ENCODE measurements around the gene LIPT1. TPM values are rescaled to one million over a fixed set of nuclear protein-coding genes. Genes with fewer than 3 reads are reported as not detected.
"Not testable (repeated sequence)": the region's sequence is repeated elsewhere in the genome, so short reads cannot be mapped to it uniquely, and the experiment has no call there.

The LIPT1 gene
- total RNA-seq, 1 donor from 2014 or later = 2.2 TPM

GRCh38 chr2:99184811-99185210 lies 30.0 kb downstream of the LIPT1 start:
- DNase-seq (ENCODE audit: low spot score) = no peak
- peaks cover 14% of the 10 kb centered on the region for H3K36me3 Mint-ChIP-seq (ENCODE audit: low read depth)
- no peaks in the 10 kb centered on the region for H3K9me3 Mint-ChIP-seq
- H3K4me3 Mint-ChIP-seq = no peak overlapping the region
- no peaks in the 10 kb centered on the region for H3K27me3 Mint-ChIP-seq (ENCODE audit: insufficient read depth)
- intact Hi-C loops (cut with micrococcal nuclease) = loop anchor here (10.0 kb wide), 1 partner anchor 1820 kb away; the partner anchor contains the start of gene RPL31
- peaks cover 27% of the 10 kb centered on the region for H3K4me1 Mint-ChIP-seq (ENCODE audit: low read depth)
- H3K27ac Mint-ChIP-seq = no peak overlapping the region

GRCh38 chr2:99187011-99187410 lies 32.2 kb downstream of the LIPT1 start:
- Mint-ChIP-seq H3K27ac (no peak overlapping the region), H3K4me3 (no peak overlapping the region), H3K4me1 (ENCODE audit: low read depth) (peaks cover 15% of the 10 kb centered on the region), H3K9me3 (no peaks in the 10 kb centered on the region), H3K27me3 (ENCODE audit: insufficient read depth) (no peaks in the 10 kb centered on the region), H3K36me3 (ENCODE audit: low read depth) (peaks cover 19% of the 10 kb centered on the region)
- no peak for DNase-seq (ENCODE audit: low spot score)
- intact Hi-C loops (cut with micrococcal nuclease) = loop anchor here (10.0 kb wide), 1 partner anchor 1818 kb away; the partner anchor contains the start of gene RPL31

DNA sequence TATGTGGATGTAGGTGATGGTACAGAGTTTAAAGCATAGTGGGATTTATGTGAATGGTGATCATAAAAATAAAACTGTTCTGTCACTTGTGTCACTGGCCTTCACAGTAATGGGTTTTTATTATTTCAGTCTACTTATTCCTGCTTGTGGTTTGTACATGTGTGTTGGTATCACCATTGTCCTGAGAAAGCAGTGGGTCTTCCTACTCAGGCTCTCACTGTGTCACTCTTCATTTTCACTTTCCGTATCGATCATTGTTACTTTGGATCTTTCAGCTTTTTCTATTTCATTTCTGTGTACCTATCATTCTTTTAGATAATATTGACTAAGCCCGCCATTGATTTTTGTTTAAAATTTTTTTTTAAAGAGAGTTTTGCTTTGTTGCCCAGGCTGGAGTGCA lies 33.6 kb downstream of the LIPT1 start:
- H3K27me3 Mint-ChIP-seq (ENCODE audit: insufficient read depth) = no peaks in the 10 kb centered on the region
- peaks cover 4% of the 10 kb centered on the region for H3K9me3 Mint-ChIP-seq
- DNase-seq (ENCODE audit: low spot score) = no peak
- H3K4me1 Mint-ChIP-seq (ENCODE audit: low read depth) = peaks cover 9% of the 10 kb centered on the region
- intact Hi-C loops (cut with micrococcal nuclease) = loop anchor here (10.0 kb wide), 1 partner anchor 1816 kb away; the partner anchor contains the start of gene RPL31
- no peak overlapping the region for H3K27ac Mint-ChIP-seq
- H3K4me3 Mint-ChIP-seq = no peak overlapping the region
- H3K36me3 Mint-ChIP-seq (ENCODE audit: low read depth) = peaks cover 30% of the 10 kb centered on the region

DNA sequence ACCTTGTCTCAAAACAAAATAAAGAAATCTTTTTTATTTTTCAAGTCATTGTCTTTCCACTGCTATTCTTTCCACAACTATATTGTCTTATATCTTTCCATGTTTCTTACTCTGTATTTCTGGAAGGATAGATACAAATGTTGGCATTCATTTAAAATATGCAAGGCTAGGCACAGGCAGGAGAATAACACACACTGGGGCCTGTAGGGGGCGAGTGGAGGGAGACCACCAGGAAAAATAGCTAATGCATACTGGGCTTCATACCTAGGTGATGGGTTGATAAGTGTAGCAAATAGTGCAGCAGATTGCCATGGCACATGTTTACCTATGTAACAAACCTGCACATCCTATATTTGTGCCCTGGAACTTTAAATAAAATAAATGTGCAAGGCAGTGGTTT lies 35.8 kb downstream of the LIPT1 start:
- H3K9me3 Mint-ChIP-seq = peaks cover 4% of the 10 kb centered on the region

GRCh38 chr2:99192364-99192763 lies 37.6 kb downstream of the LIPT1 start:
- peaks cover 43% of the 10 kb centered on the region for H3K36me3 Mint-ChIP-seq (ENCODE audit: low read depth)
- H3K9me3 Mint-ChIP-seq; DNase-seq (ENCODE audit: low spot score); intact Hi-C loops (cut with micrococcal nuclease); H3K27ac Mint-ChIP-seq; H3K4me3 Mint-ChIP-seq; H3K27me3 Mint-ChIP-seq (ENCODE audit: insufficient read depth); H3K4me1 Mint-ChIP-seq (ENCODE audit: low read depth): not testable (repeated sequence)

More for the DNA sequence above, 35.8 kb downstream of the LIPT1 start:
- Mint-ChIP-seq H3K27ac (no peak overlapping the region), H3K4me3 (no peak overlapping the region), H3K4me1 (ENCODE audit: low read depth) (peaks cover 9% of the 10 kb centered on the region), H3K36me3 (ENCODE audit: low read depth) (peaks cover 38% of the 10 kb centered on the region), H3K27me3 (ENCODE audit: insufficient read depth) (no peaks in the 10 kb centered on the region)
- intact Hi-C loops (cut with micrococcal nuclease) = no loop called here
- DNase-seq (ENCODE audit: low spot score) = no peak

GRCh38 chr2:99198103-99198841 lies 43.5 kb downstream of the LIPT1 start:
- Mint-ChIP-seq H3K27ac (no peak overlapping the region), H3K27me3 (ENCODE audit: insufficient read depth) (no peaks in the 10 kb centered on the region), H3K4me3 (no peak overlapping the region), H3K36me3 (ENCODE audit: low read depth) (peaks cover 19% of the 10 kb centered on the region), H3K4me1 (ENCODE audit: low read depth) (no peaks in the 10 kb centered on the region), H3K9me3 (no peaks in the 10 kb centered on the region)
- no peak for DNase-seq (ENCODE audit: low spot score)
- intact Hi-C loops (cut with micrococcal nuclease) = no loop called here

DNA sequence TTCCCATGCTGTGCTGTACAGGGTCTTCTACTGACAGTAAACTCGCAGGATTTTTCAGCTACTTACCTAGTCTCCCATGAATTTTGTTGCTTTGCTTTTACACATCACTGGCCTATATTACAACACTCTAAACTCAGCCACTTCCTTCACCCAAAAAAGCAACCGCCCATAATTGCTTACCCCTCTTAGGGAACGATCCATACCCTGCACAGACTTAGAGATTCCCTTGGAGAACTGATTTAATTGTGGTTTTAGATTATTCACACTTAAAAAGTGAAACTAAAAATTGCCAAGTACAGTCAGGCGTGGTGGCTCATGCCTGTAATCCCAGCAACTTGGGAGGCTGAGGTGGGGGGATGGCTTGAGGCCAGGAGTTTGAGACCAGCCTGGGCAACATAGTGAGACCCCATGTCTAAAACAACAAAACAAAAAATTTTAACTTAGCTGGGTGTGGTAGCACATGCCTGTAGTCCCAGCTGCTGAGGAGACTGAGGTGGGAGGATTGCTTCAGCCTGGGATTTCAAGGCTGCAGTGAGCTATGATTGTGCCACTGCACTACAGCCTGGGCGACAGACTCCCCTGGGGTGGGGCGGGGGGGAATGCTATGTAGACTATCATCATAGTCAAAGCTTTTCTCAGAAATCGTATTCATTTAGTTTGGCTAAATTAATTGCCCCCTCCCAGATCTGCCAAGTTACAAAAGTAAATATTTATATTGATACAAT lies 45.5 kb downstream of the LIPT1 start:
- no peak overlapping the region for H3K4me3 Mint-ChIP-seq
- no peaks in the 10 kb centered on the region for H3K9me3 Mint-ChIP-seq
- no peaks in the 10 kb centered on the region for H3K27me3 Mint-ChIP-seq (ENCODE audit: insufficient read depth)
- no peak for DNase-seq (ENCODE audit: low spot score)
- peaks cover 14% of the 10 kb centered on the region for H3K36me3 Mint-ChIP-seq (ENCODE audit: low read depth)
- no peak overlapping the region for H3K27ac Mint-ChIP-seq
- no peaks in the 10 kb centered on the region for H3K4me1 Mint-ChIP-seq (ENCODE audit: low read depth)
- intact Hi-C loops (cut with micrococcal nuclease) = no loop called here

DNA sequence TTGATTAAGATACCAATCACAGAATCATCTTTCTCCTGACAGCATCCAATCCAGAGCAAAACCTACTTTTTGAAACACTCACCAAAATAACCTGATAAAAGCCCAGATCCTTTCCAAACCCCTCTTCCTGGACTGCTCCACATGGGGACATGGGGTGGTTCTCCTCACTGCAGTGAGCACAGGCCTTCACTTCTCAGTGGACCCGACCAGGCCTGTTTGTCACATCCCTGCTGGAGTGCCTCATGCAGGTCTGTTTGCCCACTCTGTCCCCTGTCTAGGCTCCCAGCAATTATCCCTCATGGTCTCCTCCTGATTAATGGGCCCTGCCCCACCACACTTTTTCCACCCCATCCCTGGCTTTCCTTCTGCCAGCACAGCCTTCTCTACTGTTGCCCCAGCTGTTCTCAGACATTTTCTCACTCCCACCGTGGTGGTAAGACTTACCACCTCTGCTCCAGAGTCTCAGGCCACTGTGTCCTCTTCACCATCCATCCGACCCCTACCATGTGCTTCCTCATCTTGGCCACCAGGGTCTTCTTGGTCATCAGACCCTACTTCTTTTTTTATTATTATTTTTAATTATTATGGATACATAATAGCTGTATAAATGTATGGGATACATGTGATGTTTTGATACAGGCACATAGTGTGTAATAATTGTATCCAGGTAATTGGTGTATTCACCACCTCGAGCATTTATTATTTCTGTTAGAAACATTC lies 47.4 kb downstream of the LIPT1 start:
- H3K27ac Mint-ChIP-seq = no peak overlapping the region
- H3K9me3 Mint-ChIP-seq = peaks cover 9% of the 10 kb centered on the region
- intact Hi-C loops (cut with micrococcal nuclease) = no loop called here
- DNase-seq (ENCODE audit: low spot score) = no peak
- no peak overlapping the region for H3K4me3 Mint-ChIP-seq
- H3K4me1 Mint-ChIP-seq (ENCODE audit: low read depth) = no peaks in the 10 kb centered on the region
- no peaks in the 10 kb centered on the region for H3K27me3 Mint-ChIP-seq (ENCODE audit: insufficient read depth)
- peaks cover 14% of the 10 kb centered on the region for H3K36me3 Mint-ChIP-seq (ENCODE audit: low read depth)

GRCh38 chr2:99205491-99205890 lies 50.7 kb downstream of the LIPT1 start:
- Mint-ChIP-seq H3K4me3 (no peak overlapping the region), H3K9me3 (peaks cover 9% of the 10 kb centered on the region), H3K36me3 (ENCODE audit: low read depth) (peaks cover 11% of the 10 kb centered on the region), H3K27me3 (ENCODE audit: insufficient read depth) (no peaks in the 10 kb centered on the region), H3K4me1 (ENCODE audit: low read depth) (no peaks in the 10 kb centered on the region), H3K27ac (no peak overlapping the region)
- no peak for DNase-seq (ENCODE audit: low spot score)
- intact Hi-C loops (cut with micrococcal nuclease) = no loop called here

Other genes starting within 250 kb of the LIPT1 start
- 0.13 and 0.32 TPM in 2 replicates for gene CRACDL, start 218.7 kb upstream of the LIPT1 start, total RNA-seq
- gene C2orf15, start 13.3 kb upstream of the LIPT1 start, total RNA-seq = 0.29 TPM in 1 of 2 replicates, not detected in the other
- 3.0 and 4.1 TPM in 2 replicates for gene TSGA10, start within 50 bp of the LIPT1 start, total RNA-seq
- 45.3 and 50.1 TPM in 2 replicates for gene MITD1, start 26.1 kb downstream of the LIPT1 start, total RNA-seq
- gene MRPL30, start 26.2 kb downstream of the LIPT1 start, total RNA-seq = 25.5 and 27.8 TPM in 2 replicates
- not detected in 2 replicates for gene LYG2, start 100.7 kb downstream of the LIPT1 start, total RNA-seq
- 1.5 and 1.7 TPM in 2 replicates for gene LYG1, start 146.2 kb downstream of the LIPT1 start, total RNA-seq
- gene TXNDC9, start 181.4 kb downstream of the LIPT1 start, total RNA-seq = 37.0 and 37.3 TPM in 2 replicates
- gene EIF5B, start 182.4 kb downstream of the LIPT1 start, total RNA-seq = 84.7 and 84.8 TPM in 2 replicates